Left forelimb (tissue), 1 donor: ENCODE measurements around the gene TMPRSS15.
"Not testable (repeated sequence)": the region's sequence is repeated elsewhere in the genome, so short reads cannot be mapped to it uniquely, and the experiment has no call there.

ENCODE experiments used
- DNase-seq: peaks from one replicate; pipeline ENCODE4 v3.0.0-alpha.2; 2018; ENCODE audit warnings: low spot score

TMPRSS15 gene

DNA sequence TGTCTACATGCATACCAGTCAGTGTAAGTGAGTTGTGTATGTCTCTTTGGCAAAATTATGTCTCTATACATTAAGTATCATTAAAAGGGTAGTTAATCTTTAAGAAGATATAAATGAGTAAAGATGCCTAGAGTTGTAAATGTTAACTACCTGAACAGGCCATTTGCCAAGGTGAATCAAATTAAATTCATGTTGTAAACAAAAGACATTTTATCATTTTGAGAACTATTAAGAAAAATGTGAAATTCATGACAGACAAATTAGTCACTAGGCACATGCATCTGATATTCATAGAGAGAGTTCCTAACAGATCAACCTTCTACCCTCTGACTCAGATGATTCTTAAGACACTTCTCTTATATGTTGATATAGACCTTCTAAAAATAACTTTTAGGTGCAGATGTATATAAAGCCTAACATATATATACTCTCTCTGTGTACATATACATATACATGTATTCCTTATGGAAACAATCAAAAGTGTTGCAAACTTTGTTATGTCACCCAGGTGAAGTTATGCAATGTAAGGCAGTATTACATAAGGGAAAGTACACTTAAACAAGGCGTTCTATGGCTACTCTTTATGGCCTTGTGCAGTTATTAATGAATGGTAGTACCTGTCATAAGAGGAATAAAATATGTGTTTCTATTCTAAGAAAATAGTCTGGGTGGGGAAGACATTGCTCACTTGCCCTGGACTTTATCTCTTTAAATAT is at the start of gene TMPRSS15:
TSS of gene TMPRSS15 (minus strand) at position 51 of the 716 bp plus-strand sequence. CDS start 163 bp downstream, outside the sequence.
- DNase-seq: no peak

DNA sequence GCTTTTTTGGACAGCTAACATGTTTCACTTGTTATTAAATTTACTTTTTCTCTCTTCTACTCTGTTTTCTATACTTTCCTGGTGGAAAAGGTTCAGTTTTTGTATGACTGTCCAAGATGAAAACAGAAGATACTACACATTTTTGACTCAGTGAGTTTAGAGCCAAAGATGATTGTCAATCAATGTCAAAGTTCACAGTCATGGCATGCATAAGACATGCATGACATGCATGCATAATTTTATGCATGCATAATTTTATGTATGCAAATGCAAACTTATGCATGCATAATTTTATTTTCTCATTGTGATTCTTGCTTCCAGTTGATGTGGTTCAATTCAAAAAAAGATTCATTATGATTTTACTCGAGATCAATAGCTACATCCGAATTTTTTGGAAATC is 48.1 kb upstream of the TMPRSS15 start:
- no peak for DNase-seq

DNA sequence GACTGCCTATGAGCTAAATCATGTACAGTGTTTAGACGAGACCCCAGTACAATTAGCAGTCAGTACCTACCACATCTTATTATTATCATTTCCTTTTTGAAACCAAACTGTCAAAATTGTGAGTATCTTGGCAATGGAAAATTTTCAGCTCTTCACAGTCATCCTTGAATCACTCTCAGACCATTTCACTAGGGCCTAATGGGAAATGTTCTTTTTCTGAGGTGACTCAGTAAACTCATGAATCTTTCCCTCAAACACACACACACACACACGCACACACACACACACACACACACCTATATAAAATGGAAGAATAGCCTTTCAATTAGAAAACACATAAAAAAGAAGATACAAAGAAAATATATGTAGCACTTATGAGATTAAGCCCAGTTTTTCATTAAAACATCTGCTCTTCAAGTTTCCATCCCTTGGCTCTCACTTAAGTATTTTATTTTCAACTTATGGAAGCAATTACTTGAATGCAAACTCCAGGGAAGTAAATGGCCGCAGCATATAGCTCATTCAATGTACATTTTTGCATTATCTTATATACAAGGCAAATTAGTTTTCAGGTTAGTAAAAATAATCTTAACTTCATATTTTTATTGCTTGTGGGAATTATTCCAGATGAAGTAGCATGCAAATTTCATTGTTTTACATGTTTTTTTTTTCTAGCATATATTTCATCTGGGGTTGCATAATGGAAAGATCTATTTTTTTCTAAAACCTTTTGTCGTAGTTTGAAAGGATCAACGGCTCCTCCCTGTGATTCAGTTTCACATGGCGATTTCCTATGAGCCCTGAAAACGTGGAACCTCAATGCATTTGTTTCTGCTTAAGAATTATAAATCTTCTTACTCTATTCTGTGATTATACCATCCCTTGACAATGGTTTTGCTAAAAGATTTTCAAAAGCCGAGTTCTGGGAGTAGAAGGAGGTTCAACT is 46.3 kb upstream of the TMPRSS15 start:
- no peak for DNase-seq

DNA sequence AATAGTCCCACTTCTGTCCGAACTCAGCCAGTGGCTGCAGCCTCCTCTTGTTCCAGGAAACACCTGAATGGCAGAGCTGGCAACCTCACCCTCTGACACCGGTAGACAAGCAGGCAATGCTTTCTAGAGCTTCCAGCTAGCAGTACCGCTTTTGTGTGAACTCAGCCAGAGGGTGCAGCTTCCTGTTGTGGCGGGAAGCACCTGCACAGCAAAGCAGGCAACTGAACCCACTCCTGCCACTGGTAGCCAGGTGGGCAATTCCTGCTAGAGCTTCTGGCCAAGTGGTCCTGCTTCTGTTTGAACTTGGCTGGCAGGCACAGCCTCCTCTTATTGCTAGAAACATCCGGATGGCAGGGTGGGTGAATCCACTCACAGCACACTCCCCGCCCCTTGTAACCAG is 40.1 kb upstream of the TMPRSS15 start:
- DNase-seq: no peak

DNA sequence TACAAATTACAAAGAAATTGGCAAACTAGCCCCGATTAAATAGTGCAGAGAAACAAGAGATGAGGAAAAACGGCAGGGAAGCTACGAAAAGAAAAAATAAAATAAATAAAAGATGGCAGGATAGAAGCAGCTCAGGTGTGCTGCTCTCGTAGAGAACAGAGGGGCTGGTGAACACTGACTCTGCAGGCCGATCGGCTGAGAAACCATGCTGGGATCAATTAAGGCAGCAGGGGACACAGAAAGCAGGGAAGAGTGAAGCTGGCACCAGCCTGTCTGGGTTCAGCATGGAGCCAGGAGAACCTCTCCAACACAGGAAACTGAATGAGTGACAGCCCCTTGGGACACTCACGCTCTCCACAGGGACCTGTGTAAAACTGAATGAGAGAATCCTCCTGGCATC is 39.5 kb upstream of the TMPRSS15 start:
- DNase-seq: no peak

DNA sequence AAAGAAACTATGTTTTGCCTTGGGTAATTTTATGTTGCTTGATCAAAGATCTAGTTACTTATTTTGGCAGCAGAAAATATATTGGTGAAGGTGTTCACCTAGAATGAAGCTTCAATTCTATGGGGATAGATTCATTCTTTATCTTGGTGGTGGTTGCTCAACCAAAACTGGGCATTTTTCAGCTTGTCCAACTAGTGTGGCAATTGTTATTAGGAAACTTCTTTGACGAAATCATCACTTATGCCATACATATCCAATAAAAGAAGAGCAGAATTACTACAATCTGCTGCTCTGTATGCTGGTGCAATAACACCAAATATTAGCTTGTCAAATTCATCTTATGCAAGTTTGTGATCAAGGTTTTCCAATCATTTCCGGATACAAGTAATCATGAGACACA is 26.8 kb upstream of the TMPRSS15 start:
- no peak for DNase-seq

DNA sequence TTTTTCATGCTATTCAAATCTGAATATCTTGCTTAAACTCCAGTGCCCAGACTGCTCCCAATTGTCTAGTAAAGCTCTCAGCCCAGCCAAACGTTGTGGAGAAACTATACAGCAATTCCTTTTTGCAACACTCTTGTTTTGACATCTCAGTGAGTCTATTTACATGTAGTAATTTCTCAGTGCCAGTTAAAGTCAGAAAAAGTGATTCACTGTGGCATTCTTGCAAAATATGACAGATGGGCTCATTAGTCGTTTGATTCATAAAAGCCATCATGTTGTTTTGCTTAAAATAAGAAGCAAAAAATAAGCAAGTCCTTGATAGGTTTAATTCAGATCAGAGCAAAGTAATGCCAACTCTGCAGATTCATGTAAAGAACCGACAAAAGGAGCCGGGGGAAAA is 20.7 kb upstream of the TMPRSS15 start:
- no peak for DNase-seq

DNA sequence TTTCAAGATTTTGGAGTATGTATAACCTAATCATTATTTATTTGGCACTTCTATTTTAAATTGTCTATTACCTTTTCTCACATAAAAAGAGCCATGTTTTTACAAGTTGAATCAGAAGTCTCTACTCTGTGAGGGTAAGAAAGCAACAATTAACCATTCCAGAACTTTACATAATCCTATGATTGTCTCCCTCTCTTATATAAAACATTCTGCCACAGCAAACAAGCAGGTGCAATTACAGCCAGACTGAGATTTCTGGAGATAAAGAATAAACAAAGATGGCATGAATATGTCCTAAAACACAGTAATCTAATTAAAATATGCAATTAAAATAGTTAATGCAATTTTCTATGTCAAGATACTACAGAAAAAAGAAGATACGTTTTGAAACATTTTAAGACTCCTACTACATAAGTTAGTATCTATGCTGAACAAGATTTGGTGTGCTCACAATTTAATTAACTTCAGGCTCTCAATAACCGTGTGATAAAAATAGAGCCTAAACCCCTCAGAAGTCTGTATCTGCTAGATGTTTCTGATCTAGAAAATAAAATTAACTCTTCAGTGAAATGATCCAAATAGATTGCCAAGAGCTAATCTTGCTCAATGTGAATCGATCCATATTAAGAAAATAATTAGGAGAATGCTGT is 13.7 kb upstream of the TMPRSS15 start:
- DNase-seq: no peak

DNA sequence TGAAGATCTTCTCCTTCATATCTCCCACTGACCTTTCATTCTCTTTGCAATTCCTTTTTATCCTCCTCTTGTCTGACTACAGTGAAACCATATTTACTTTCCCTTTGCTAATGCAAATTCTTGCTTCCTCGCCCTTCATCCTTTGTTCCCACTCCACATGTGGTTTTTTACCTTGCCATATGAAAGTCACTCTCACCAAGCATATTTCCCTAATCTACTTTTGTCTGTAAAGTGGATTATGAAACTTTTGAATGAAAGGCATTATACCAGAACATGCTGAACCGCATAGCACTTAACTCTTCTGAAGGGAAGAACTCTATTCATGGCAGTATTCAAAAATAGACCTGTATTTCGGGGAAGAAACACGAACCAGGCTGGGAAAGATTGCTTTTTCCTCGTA is 8.0 kb upstream of the TMPRSS15 start:
- no peak for DNase-seq

DNA sequence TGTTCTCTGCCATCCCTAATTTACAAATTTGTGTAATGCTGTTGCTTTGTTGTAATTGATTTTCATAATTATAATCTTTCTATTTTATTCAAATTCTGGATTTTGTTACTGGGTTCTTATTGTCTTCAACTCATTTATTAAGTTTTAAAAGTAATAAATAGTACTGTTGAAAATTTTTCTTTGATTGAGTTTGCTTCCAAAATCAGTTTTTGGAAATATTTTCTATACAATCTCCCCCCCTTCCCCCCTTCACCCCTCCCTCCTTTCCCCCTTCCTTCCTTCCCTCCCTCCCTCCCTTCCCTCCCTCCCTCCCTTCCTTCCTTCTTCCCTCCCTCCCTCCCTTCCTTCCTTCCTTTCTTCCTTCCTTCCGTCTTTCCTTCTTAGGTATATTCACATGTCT is 6.0 kb upstream of the TMPRSS15 start:
- DNase-seq: no peak

DNA sequence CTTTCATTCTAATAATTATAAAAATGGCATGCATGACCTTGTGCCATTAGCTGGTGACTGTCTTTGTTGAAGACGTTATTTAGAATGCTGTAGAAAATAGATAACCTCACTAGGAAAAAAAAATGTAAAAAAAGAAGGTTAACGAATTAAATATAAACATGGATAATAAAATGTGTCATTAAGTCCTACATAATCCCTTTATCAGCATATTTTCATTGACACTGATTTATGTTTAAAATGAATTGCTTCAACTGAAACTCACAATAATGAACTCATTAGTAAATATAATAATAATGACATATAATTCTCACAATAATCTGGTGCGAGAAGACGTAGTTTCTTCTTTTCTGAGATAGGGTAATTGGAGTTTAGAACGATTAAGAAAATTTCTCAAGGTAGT is 4.7 kb downstream of the TMPRSS15 start:
- DNase-seq: no peak

DNA sequence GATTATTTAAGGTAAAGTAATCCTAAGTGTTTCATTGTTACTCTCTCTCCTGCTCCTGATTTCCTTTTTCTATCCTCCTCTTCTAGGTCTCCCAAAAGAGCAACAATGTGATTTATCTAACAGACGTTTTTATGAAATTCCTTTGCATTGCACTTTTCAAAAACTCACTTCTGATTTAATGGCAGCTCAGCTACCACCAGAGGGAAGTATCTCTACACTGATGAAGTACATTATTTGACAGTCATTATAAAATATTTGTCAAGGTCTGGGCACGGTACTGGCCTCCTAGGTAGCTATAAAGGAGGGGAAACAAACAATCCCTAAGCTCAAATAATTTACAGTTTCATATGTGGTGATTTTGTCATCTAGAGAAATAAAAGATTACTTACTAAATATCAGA is 15.6 kb downstream of the TMPRSS15 start:
- no peak for DNase-seq

DNA sequence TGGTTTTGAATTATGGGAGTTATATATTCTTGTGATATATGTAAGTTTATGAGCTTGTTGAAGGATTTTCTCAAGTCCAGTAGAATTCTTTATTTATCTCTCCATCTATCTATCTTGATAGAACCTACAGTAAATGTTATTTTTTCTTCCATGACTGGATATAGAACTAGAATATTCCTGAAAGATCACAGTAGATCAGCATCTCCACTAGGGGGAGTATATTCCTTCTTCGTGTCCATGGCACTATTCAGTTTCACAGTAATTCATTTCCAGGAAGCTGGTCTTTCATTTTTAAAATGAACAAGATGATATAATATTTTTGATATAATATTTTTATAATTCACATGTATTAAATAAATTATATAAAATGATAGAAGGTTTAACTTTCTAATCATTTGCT is 18.8 kb downstream of the TMPRSS15 start:
- no peak for DNase-seq

DNA sequence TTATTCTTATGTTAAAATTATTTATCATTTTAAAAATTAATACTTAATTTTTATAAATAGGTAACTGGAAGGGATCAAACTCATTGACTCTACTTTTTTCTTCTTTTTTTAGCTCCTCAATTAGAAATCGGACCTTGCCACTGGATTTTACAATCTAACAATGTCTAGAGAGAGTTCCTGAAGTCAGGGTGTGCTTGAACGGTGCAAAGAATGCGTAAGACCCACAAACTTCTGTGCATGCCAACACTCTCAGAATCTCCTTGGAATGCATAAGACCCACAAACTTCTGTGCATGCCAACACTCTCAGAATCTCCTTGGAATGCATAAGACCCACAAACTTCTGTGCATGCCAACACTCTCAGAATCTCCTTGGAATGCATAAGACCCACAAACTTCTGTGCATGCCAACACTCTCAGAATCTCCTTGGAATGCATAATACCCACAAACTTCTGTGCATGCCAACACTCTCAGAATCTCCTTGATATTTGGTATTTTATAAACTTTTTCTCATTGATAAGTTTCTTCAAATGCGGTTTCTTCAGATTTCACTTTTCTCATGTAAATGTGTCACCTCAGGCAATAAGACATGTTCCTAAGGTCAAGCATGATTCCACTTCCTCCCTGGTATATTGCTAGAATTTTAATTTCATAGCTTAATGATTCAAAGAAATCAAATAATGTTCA is 20.5 kb downstream of the TMPRSS15 start:
- DNase-seq: not testable (repeated sequence)

DNA sequence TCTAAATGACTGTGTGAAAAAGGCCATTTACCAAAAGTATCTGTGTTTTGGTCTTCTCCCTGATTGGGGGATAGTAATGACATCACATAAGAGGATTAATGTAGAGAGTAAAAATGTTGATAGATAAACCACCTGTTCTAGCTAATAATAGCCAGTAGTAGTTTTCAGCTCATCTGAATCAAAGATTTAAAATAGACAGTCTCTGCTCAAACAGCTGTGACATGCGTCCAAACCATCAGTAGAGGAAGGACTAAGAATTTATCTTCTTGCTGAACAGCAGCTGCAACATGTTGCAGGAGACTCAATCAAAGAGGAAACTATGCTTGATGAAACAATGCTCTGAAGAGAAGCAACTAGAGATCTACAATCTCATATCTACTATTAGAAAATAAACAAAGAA is 21.4 kb downstream of the TMPRSS15 start:
- no peak for DNase-seq

DNA sequence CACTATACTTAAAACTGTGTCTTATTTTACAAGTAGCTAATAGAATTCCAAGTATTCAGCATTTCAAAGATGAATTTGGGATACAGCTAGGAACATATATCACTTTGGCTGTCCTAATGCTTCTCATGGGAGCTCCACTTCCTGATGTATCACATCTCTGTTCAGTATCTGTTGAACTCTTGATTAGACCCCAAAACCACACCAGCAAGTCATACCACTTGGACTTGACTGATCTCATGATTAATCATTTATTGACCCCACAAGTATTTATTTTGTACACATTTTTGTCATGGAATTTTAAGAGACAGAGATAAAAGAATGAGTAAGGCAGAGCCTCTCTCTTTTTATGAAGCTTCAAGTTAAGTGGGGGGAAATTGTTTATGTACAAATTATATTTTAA is 30.0 kb downstream of the TMPRSS15 start:
- DNase-seq: no peak

DNA sequence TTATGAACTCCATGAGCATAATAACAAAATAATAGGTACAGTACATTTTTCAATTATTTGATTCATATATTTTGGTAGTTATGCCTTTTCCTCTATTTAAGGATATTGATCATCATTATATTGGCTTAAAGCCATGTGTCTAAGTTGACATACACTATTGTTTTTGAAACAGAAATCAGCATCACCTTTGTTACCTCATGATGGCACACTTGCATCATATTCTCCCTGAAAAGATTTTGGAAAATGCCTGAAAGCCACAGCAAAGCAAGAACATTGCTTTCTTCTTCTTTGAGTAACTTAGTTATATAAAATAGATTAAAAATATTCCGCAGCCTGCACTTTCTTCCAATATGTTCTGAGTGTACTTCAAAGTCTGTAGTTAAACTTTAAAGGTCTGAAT is 33.3 kb downstream of the TMPRSS15 start:
- DNase-seq: no peak

DNA sequence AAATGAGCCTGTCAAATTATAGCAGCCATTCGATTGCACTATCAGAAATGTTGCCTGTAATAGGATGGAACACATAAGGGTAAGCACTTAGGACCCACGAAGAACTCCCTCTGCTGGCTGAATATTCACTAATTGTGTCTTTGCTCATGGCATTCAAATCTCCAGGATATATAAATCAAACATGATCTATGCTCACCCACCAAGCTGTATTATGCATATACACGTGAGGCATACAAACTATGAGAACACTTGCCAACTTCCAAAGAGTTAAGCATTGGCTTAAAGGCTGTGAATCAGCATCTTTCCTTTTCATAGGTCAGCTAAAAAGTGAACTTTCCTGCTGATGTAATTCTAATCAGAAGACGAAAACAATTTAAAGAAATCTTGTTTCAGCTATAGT is 34.5 kb downstream of the TMPRSS15 start:
- no peak for DNase-seq

DNA sequence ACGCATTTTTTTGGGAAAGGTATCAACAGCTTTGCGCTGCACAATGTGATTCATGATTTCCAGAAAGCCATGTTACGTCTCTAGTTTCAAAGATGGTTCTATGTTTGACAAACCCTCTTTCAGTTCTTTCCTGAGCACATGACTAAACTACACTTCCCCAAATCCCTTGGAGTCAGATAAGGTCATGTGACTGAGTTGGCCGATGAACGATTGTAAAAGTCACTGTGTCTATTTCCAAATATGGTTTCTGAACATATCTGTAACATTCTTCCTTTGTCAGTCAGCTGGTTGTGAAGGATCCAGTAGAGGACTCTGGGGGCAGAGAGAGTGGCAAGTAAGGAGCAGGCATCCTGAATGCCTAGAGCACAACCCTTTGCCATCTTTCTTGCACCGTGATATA is 35.4 kb downstream of the TMPRSS15 start:
- DNase-seq: no peak

DNA sequence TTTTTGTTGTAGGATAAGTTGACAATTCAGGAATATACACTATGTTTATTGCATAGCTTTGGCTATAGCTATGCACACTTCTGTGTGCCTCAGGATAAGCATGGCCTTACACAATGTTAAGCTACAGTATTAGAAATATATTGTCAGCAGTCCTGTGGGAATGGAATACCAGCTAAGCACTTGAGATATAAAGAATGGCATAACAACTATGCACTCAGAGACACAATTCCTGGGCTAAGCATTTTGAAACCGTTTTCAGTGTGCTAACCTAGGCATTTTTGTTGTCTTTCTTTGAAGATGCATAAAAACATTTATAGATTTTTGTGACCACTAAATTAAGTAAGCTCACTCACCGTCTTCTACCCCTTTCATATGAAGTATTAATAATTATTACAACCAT is 46.8 kb downstream of the TMPRSS15 start:
- no peak for DNase-seq

DNA sequence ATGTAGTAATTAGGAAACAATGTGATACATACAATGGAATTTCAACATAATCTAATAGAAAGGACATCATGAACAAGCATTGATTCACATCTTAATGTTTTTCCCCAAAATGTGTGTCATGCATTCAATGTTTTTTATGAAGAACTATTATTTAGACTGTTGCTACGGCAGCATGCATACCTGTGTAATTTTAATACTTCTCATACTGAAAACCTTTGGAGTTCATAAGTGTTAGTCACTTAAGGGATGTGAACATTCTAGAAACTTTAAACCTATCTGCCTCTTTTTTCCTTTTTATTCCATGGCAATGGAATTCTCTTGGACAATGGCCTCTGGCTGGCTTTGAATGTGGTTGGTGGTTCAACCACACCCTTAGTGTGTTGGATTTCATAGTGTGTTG is 48.6 kb downstream of the TMPRSS15 start:
- no peak for DNase-seq

DNA sequence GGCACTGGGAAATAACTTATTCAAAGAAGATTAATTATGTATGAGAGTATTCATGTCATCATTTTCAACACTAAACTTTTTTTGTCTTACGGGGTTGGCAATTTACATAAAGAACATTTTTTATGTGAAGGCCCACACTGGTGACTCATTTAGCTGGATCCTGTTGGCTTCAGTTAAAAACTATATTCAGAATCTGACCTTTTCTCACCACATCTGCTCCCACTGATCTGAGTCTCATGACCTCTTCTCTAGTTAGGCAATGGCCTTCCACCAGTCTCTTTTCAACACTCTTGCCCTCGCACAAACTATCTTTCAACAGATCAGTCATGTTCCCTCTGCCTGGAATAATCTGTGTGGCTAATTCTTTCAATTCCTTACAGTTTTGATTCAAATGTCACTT is 53.4 kb downstream of the TMPRSS15 start:
- no peak for DNase-seq
